ENCODE results near the gene MS4A2.
"Not testable (repeated sequence)": the region's sequence is repeated elsewhere in the genome, so short reads cannot be mapped to it uniquely, and the experiment has no call there.

MS4A2 gene

GRCh38 chr11:60098508-60098907 lies 10.0 kb downstream of the MS4A2 start:
- no peak for DNase-seq (ENCODE audit: low read depth, low spot score)
- no peak overlapping the region for H3K4me3 ChIP-seq (ENCODE audit: low read depth, low read length)
- in situ Hi-C loops (cut with HindIII; ENCODE audit: low sequenced_read_pairs) = no loop called here
- no peak for TF ChIP-seq CTCF (IDR thresholded peaks at IDR 0.05; ENCODE audit: low read depth, low read length)

GRCh38 chr11:60100516-60100915 lies 12.1 kb downstream of the MS4A2 start:
- no peak overlapping the region for H3K4me3 ChIP-seq (ENCODE audit: low read depth, low read length)
- in situ Hi-C loops (cut with HindIII; ENCODE audit: low sequenced_read_pairs) = no loop called here
- TF ChIP-seq CTCF (IDR thresholded peaks at IDR 0.05; ENCODE audit: low read depth, low read length) = no peak
- no peak for DNase-seq (ENCODE audit: low read depth, low spot score)

- in situ Hi-C loops (cut with HindIII; ENCODE audit: low sequenced_read_pairs); H3K4me3 ChIP-seq (ENCODE audit: low read depth, low read length); DNase-seq (ENCODE audit: low read depth, low spot score): not testable (repeated sequence)
Measured at GRCh38 chr11:60101368-60101767, 12.9 kb downstream of the MS4A2 start.

GRCh38 chr11:60104471-60105115 lies 16.1 kb downstream of the MS4A2 start:
- H3K4me3 ChIP-seq (ENCODE audit: low read depth, low read length); in situ Hi-C loops (cut with HindIII; ENCODE audit: low sequenced_read_pairs); DNase-seq (ENCODE audit: low read depth, low spot score): not testable (repeated sequence)

- in situ Hi-C loops (cut with HindIII; ENCODE audit: low sequenced_read_pairs); DNase-seq (ENCODE audit: low read depth, low spot score); H3K4me3 ChIP-seq (ENCODE audit: low read depth, low read length): not testable (repeated sequence)
Measured at GRCh38 chr11:60108631-60109030, 20.2 kb downstream of the MS4A2 start.

GRCh38 chr11:60111793-60112192 lies 23.3 kb downstream of the MS4A2 start:
- H3K4me3 ChIP-seq (ENCODE audit: low read depth, low read length) = no peak overlapping the region
- in situ Hi-C loops (cut with HindIII; ENCODE audit: low sequenced_read_pairs) = no loop called here
- no peak for TF ChIP-seq CTCF (IDR thresholded peaks at IDR 0.05; ENCODE audit: low read depth, low read length)
- no peak for DNase-seq (ENCODE audit: low read depth, low spot score)

GRCh38 chr11:60116996-60117790 lies 28.7 kb downstream of the MS4A2 start:
- in situ Hi-C loops (cut with HindIII; ENCODE audit: low sequenced_read_pairs) = no loop called here
- no peak overlapping the region for H3K4me3 ChIP-seq (ENCODE audit: low read depth, low read length)
- TF ChIP-seq CTCF (IDR thresholded peaks at IDR 0.05; ENCODE audit: low read depth, low read length) = no peak
- DNase-seq (ENCODE audit: low read depth, low spot score) = no peak

- in situ Hi-C loops (cut with HindIII; ENCODE audit: low sequenced_read_pairs) = no loop called here
- no peak for TF ChIP-seq CTCF (IDR thresholded peaks at IDR 0.05; ENCODE audit: low read depth, low read length)
- no peak overlapping the region for H3K4me3 ChIP-seq (ENCODE audit: low read depth, low read length)
- no peak for DNase-seq (ENCODE audit: low read depth, low spot score)
Measured at GRCh38 chr11:60118338-60118737, 29.9 kb downstream of the MS4A2 start.
